C4-2B (cell line): Measurements from ENCODE around the gene NCCRP1.

Experiments used
- H3K27ac ChIP-seq: fragments of 450-650 bp; 2 replicates; pipeline ENCODE4 v1.5.1; 2017
- CTCF ChIP-seq: fragments of 450-650 bp; conservative IDR thresholded peaks from 2 replicates; pipeline ENCODE4 v1.5.1; 2017; ENCODE audit warnings: mild to moderate bottlenecking
- ZFX ChIP-seq: fragments of 450-650 bp; IDR thresholded peaks from 2 replicates; pipeline ENCODE4 v1.6.1; 2017

The NCCRP1 gene

GRCh38 chr19:39171479-39172465, 25.0 kb upstream of the NCCRP1 start:
- no peak overlapping the region for H3K27ac ChIP-seq
- TF ChIP-seq CTCF (no peak), ZFX (no peak)

GRCh38 chr19:39172700-39173501, 23.9 kb upstream of the NCCRP1 start:
- H3K27ac ChIP-seq = no peak overlapping the region
- no peak for TF ChIP-seq CTCF
- no peak for TF ChIP-seq ZFX

- TF ChIP-seq CTCF (no peak), ZFX (no peak)
- no peak overlapping the region for H3K27ac ChIP-seq
Observed at GRCh38 chr19:39173502-39173991, 23.2 kb upstream of the NCCRP1 start.

- H3K27ac ChIP-seq = no peak overlapping the region
Observed at GRCh38 chr19:39174142-39174541, 22.6 kb upstream of the NCCRP1 start.

GRCh38 chr19:39174558-39175544, 21.9 kb upstream of the NCCRP1 start:
- H3K27ac ChIP-seq = no peak overlapping the region
- TF ChIP-seq CTCF (no peak), ZFX (no peak)

More at GRCh38 chr19:39174142-39174541, 22.6 kb upstream of the NCCRP1 start:
- no peak for TF ChIP-seq CTCF
- no peak for TF ChIP-seq ZFX

GRCh38 chr19:39175564-39175963, 21.2 kb upstream of the NCCRP1 start:
- TF ChIP-seq CTCF = no peak
- no peak overlapping the region for H3K27ac ChIP-seq
